ACC112 (cell line): Measurements from ENCODE around the gene GTPBP1.

Source experiments
- H2AFZ ChIP-seq: fragments of 200-600 bp; sonication (generic); one replicate; pipeline ENCODE4 v1.6.0; 2017; ENCODE audit warnings: antibody characterized with exemption, low read length; ENCODE audit not compliant: unreplicated experiment
- H3K27ac ChIP-seq: fragments of 200-600 bp; sonication (generic); 2 replicates; pipeline ENCODE4 v1.5.1; 2014; ENCODE audit warnings: low read depth, mild to moderate bottlenecking, antibody characterized with exemption, low read length, moderate library complexity
- H3K27me3 ChIP-seq: fragments of 200-600 bp; sonication (generic); 2 replicates; pipeline ENCODE4 v1.6.1; 2014; ENCODE audit warnings: mild to moderate bottlenecking, antibody characterized with exemption, low read length, moderate library complexity, mixed read lengths; ENCODE audit not compliant: insufficient read depth
- H3K36me3 ChIP-seq: fragments of 200-600 bp; sonication (generic); 2 replicates; pipeline ENCODE4 v1.6.1; 2016; ENCODE audit warnings: mild to moderate bottlenecking, antibody characterized with exemption, low read length, moderate library complexity, mixed read lengths; ENCODE audit not compliant: insufficient read depth
- H3K4me1 ChIP-seq: fragments of 200-600 bp; sonication (generic); one replicate; pipeline ENCODE4 v1.6.1; 2016; ENCODE audit warnings: low read length, mixed read lengths; ENCODE audit not compliant: insufficient read depth, unreplicated experiment, control insufficient read depth
- H3K4me3 ChIP-seq: fragments of 200-600 bp; sonication (generic); 2 replicates; pipeline ENCODE4 v1.5.1; 2014; ENCODE audit warnings: mild to moderate bottlenecking, low read depth, low read length
- H3K79me2 ChIP-seq: fragments of 200-600 bp; sonication (generic); one replicate; pipeline ENCODE4 v1.6.0; 2016; ENCODE audit warnings: low read length; ENCODE audit not compliant: control insufficient read depth, unreplicated experiment, insufficient read depth

The GTPBP1 gene

GRCh38 chr22:38715176-38715764 lies 9.5 kb downstream of the GTPBP1 start:
- no peak overlapping the region for H3K4me3 ChIP-seq
- H3K27ac ChIP-seq = no peak overlapping the region
- H3K4me1 ChIP-seq = peaks cover 9% of the 10 kb centered on the region
- H3K27me3 ChIP-seq = no peaks in the 10 kb centered on the region
- H2AFZ ChIP-seq = no peak overlapping the region
- no peaks in the 10 kb centered on the region for H3K36me3 ChIP-seq
- peaks cover 51% of the 10 kb centered on the region for H3K79me2 ChIP-seq

- no peak overlapping the region for H2AFZ ChIP-seq
- peaks cover 46% of the 10 kb centered on the region for H3K79me2 ChIP-seq
- no peak overlapping the region for H3K4me3 ChIP-seq
- peaks cover 4% of the 10 kb centered on the region; the same call in 1 of the 2 replicates for H3K36me3 ChIP-seq
- H3K4me1 ChIP-seq = peaks cover 9% of the 10 kb centered on the region
- no peak overlapping the region for H3K27ac ChIP-seq
- H3K27me3 ChIP-seq = no peaks in the 10 kb centered on the region
These were observed 10.1 kb downstream of the GTPBP1 start for GRCh38 chr22:38715852-38716251.

GRCh38 chr22:38716271-38716670 lies 10.5 kb downstream of the GTPBP1 start:
- no peak overlapping the region for H3K4me3 ChIP-seq
- no peaks in the 10 kb centered on the region for H3K27me3 ChIP-seq
- peaks cover 9% of the 10 kb centered on the region for H3K4me1 ChIP-seq
- H3K27ac ChIP-seq = no peak overlapping the region
- H3K79me2 ChIP-seq = peaks cover 42% of the 10 kb centered on the region
- H3K36me3 ChIP-seq = peaks cover 4% of the 10 kb centered on the region; the same call in 1 of the 2 replicates
- no peak overlapping the region for H2AFZ ChIP-seq

- Histone ChIP-seq H3K27me3 (no peaks in the 10 kb centered on the region), H3K4me3 (no peak overlapping the region), H3K79me2 (peaks cover 39% of the 10 kb centered on the region), H3K36me3 (peaks cover 6% of the 10 kb centered on the region; the same call in 1 of the 2 replicates), H2AFZ (no peak overlapping the region), H3K27ac (no peak overlapping the region), H3K4me1 (peaks cover 9% of the 10 kb centered on the region)
These were observed 11.1 kb downstream of the GTPBP1 start for GRCh38 chr22:38716826-38717225.

GRCh38 chr22:38717244-38717643 lies 11.5 kb downstream of the GTPBP1 start:
- Histone ChIP-seq H3K27me3 (no peaks in the 10 kb centered on the region), H2AFZ (no peak overlapping the region), H3K79me2 (peaks cover 35% of the 10 kb centered on the region), H3K4me3 (no peak overlapping the region), H3K4me1 (peaks cover 9% of the 10 kb centered on the region), H3K36me3 (peaks cover 6% of the 10 kb centered on the region; the same call in 1 of the 2 replicates), H3K27ac (no peak overlapping the region)

GRCh38 chr22:38718414-38718813 lies 12.7 kb downstream of the GTPBP1 start:
- no peak overlapping the region for H3K4me3 ChIP-seq
- H3K27me3 ChIP-seq = no peaks in the 10 kb centered on the region
- H3K4me1 ChIP-seq = peaks cover 9% of the 10 kb centered on the region
- no peak overlapping the region for H2AFZ ChIP-seq
- H3K36me3 ChIP-seq = peaks cover 6% of the 10 kb centered on the region; the same call in 1 of the 2 replicates
- H3K79me2 ChIP-seq = peaks cover 27% of the 10 kb centered on the region
- peak overlapping the region; percentile 80 for H3K27ac ChIP-seq

- Histone ChIP-seq H3K79me2 (peaks cover 22% of the 10 kb centered on the region), H3K36me3 (peaks cover 6% of the 10 kb centered on the region; the same call in 1 of the 2 replicates), H3K27me3 (no peaks in the 10 kb centered on the region), H3K4me3 (no peak overlapping the region), H3K4me1 (peaks cover 9% of the 10 kb centered on the region), H2AFZ (no peak overlapping the region), H3K27ac (peak overlapping the region; percentile 80; the same call in 1 of the 2 replicates)
These were observed 13.5 kb downstream of the GTPBP1 start for GRCh38 chr22:38719196-38719595.

GRCh38 chr22:38720350-38720749 lies 14.6 kb downstream of the GTPBP1 start:
- Histone ChIP-seq H3K79me2 (peaks cover 17% of the 10 kb centered on the region), H3K36me3 (peaks cover 10% of the 10 kb centered on the region; the same call in 1 of the 2 replicates), H3K27ac (no peak overlapping the region), H3K4me1 (peaks cover 9% of the 10 kb centered on the region), H3K4me3 (no peak overlapping the region), H2AFZ (no peak overlapping the region), H3K27me3 (no peaks in the 10 kb centered on the region)

GRCh38 chr22:38721551-38721950 lies 15.8 kb downstream of the GTPBP1 start:
- Histone ChIP-seq H3K4me3 (no peak overlapping the region), H3K36me3 (peaks cover 10% of the 10 kb centered on the region; the same call in 1 of the 2 replicates), H3K79me2 (peaks cover 10% of the 10 kb centered on the region), H3K4me1 (peaks cover 9% of the 10 kb centered on the region), H2AFZ (no peak overlapping the region), H3K27me3 (no peaks in the 10 kb centered on the region), H3K27ac (no peak overlapping the region)

GRCh38 chr22:38724176-38724575 lies 18.4 kb downstream of the GTPBP1 start:
- no peak overlapping the region for H3K27ac ChIP-seq
- H3K4me1 ChIP-seq = no peaks in the 10 kb centered on the region
- H2AFZ ChIP-seq = no peak overlapping the region
- H3K27me3 ChIP-seq = no peaks in the 10 kb centered on the region
- H3K79me2 ChIP-seq = peaks cover 8% of the 10 kb centered on the region
- peaks cover 10% of the 10 kb centered on the region; the same call in 1 of the 2 replicates for H3K36me3 ChIP-seq
- no peak overlapping the region for H3K4me3 ChIP-seq

- Histone ChIP-seq H2AFZ (no peak overlapping the region), H3K36me3 (peaks cover 10% of the 10 kb centered on the region; the same call in 1 of the 2 replicates), H3K4me1 (no peaks in the 10 kb centered on the region), H3K79me2 (peaks cover 4% of the 10 kb centered on the region), H3K4me3 (no peak overlapping the region), H3K27me3 (no peaks in the 10 kb centered on the region), H3K27ac (no peak overlapping the region)
These were observed 19.3 kb downstream of the GTPBP1 start for GRCh38 chr22:38724926-38725571.
